H1 (cell line): ENCODE measurements around the gene UNC80. TPM values are rescaled to one million over a fixed set of nuclear protein-coding genes. Genes with fewer than 3 reads are reported as not detected.

Experiments used
- CTCF ChIA-PET: fragments of 300-600 bp; sonication (Branson Sonifier 250); formaldehyde crosslinking; loops from one replicate; lab custom pipeline; 2021; ENCODE audit not compliant: partially characterized antibody; lab: Charles Lee
- POLR2A ChIA-PET: fragments of 300-600 bp; sonication (Branson Sonifier 250); formaldehyde crosslinking; loops from one replicate; lab custom pipeline; 2021; ENCODE audit warnings: inconsistent platforms; ENCODE audit not compliant: partially characterized antibody; lab: Charles Lee
- DNase-seq, 2 experiments: peaks; one replicate each; pipeline versions ENCODE4 v3.0.0 to v3.0.0-alpha.2; 2010 to 2022; ENCODE audit warnings: low spot score in 2 of 2, low read depth in 1 of 2, mixed read lengths in 1 of 2
- FAIRE-seq: peaks from 2 replicates; lab custom pipeline; 2011; peaks lifted over from hg19 to GRCh38; lab: Jason Lieb, UNC
- H2AFZ ChIP-seq: 2 replicates; pipeline ENCODE4 v1.8.1; 2012; ENCODE audit warnings: low read length, inconsistent platforms
- H2AK5ac ChIP-seq: 2 replicates; pipeline ENCODE4 v1.6.1; 2013; ENCODE audit warnings: low read depth, low read length
- H2BK120ac ChIP-seq: replicated peaks from 2 replicates; pipeline ENCODE3; 2013; ENCODE audit warnings: low read depth, low read length, inconsistent platforms
- H2BK12ac ChIP-seq: 2 replicates; pipeline ENCODE4 v1.6.1; 2013; ENCODE audit warnings: low read depth, low read length
- H2BK15ac ChIP-seq: 2 replicates; pipeline ENCODE4 v1.6.1; 2013; ENCODE audit warnings: low read length
- H2BK20ac ChIP-seq: 2 replicates; pipeline ENCODE4 v1.6.1; 2013; ENCODE audit warnings: low read length
- H2BK5ac ChIP-seq: 2 replicates; pipeline ENCODE4 v1.6.1; 2013; ENCODE audit warnings: low read depth, low read length
- H3K14ac ChIP-seq: 2 replicates; pipeline ENCODE4 v1.6.1; 2013; ENCODE audit warnings: inconsistent platforms; ENCODE audit not compliant: insufficient read length
- H3K18ac ChIP-seq: 2 replicates; pipeline ENCODE4 v1.6.1; 2013; ENCODE audit warnings: low read length; ENCODE audit errors: extremely low read depth
- H3K23ac ChIP-seq: 2 replicates; pipeline ENCODE4 v1.6.1; 2013; ENCODE audit warnings: inconsistent platforms; ENCODE audit not compliant: insufficient read length
- H3K23me2 ChIP-seq: 2 replicates; pipeline ENCODE4 v1.6.1; 2013; ENCODE audit warnings: low read depth, low read length
- H3K27ac ChIP-seq: 2 replicates; pipeline ENCODE4 v1.6.1; 2011; ENCODE audit warnings: low read depth, low read length, inconsistent platforms
- H3K27me3 ChIP-seq, 4 experiments: replicated peaks in 1 of 4; 1 replicate in 1 of 4; 2 replicates in 3 of 4; pipeline versions ENCODE4 v1.6.1 to v1.8.1; 2011 to 2013; ENCODE audit warnings: low read length in 3 of 4, mild to moderate bottlenecking in 3 of 4, inconsistent platforms in 2 of 4, mixed read lengths in 2 of 4, moderate library complexity in 1 of 4; ENCODE audit not compliant: control insufficient read depth in 3 of 4, insufficient read depth in 3 of 4; ENCODE audit errors: extremely low read depth in 1 of 4
- H3K36me3 ChIP-seq, 4 experiments: 2 replicates each; pipeline versions ENCODE4 v1.6.1 to v1.8.1; 2011 to 2013; ENCODE audit warnings: mild to moderate bottlenecking in 4 of 4, low read length in 3 of 4, moderate library complexity in 2 of 4, control low read depth in 1 of 4, inconsistent platforms in 1 of 4; ENCODE audit not compliant: insufficient read depth in 4 of 4, control insufficient read depth in 2 of 4
- H3K4ac ChIP-seq: replicated peaks from 2 replicates; pipeline ENCODE3; 2013; ENCODE audit warnings: low read length, low read depth, mixed read lengths, inconsistent platforms; ENCODE audit not compliant: insufficient read length
- H3K4me1 ChIP-seq, 4 experiments: replicated peaks in 1 of 4; 1 replicate in 1 of 4; 2 replicates in 3 of 4; pipeline versions ENCODE4 v1.6.1 to v1.8.1; 2011 to 2013; ENCODE audit warnings: low read length in 3 of 4, inconsistent platforms in 2 of 4, mixed read lengths in 1 of 4; ENCODE audit not compliant: insufficient read depth in 4 of 4, control insufficient read depth in 3 of 4
- H3K4me2 ChIP-seq, 2 experiments: 2 replicates each; pipeline versions ENCODE4 v1.6.1 to v1.8.1; 2011 to 2013; ENCODE audit warnings: low read depth in 2 of 2, low read length in 2 of 2, control low read depth in 1 of 2, inconsistent platforms in 1 of 2, mild to moderate bottlenecking in 1 of 2; ENCODE audit not compliant: insufficient read depth in 1 of 2
- H3K4me3 ChIP-seq, 4 experiments: fragments of 200-600, 300-600 bp in 1 of 4; sonication (generic), shearing (Covaris generic), sonication (Bioruptor Twin) in 1 of 4; 2 replicates each; pipeline versions ENCODE4 v1.5.1 to v1.8.1; 2011 to 2016; ENCODE audit warnings: low read length in 4 of 4, low read depth in 3 of 4, control low read depth in 2 of 4, inconsistent platforms in 2 of 4, mild to moderate bottlenecking in 2 of 4, mixed read lengths in 1 of 4, moderate library complexity in 1 of 4; ENCODE audit not compliant: insufficient read depth in 2 of 4; ENCODE audit errors: extremely low read depth in 1 of 4
- H3K56ac ChIP-seq: replicated peaks from 2 replicates; pipeline ENCODE3; 2013; ENCODE audit warnings: low read depth, mild to moderate bottlenecking, mixed read lengths, low read length, inconsistent platforms; ENCODE audit not compliant: insufficient read length
- H3K79me1 ChIP-seq: 2 replicates; pipeline ENCODE4 v1.6.1; 2013; ENCODE audit warnings: low read depth, low read length, control low read depth
- H3K79me2 ChIP-seq, 2 experiments: 2 replicates each; pipeline versions ENCODE4 v1.6.1 to v1.8.1; 2012 to 2013; ENCODE audit warnings: low read length in 2 of 2, mild to moderate bottlenecking in 2 of 2, inconsistent platforms in 1 of 2; ENCODE audit not compliant: insufficient read depth in 2 of 2, control insufficient read depth in 1 of 2
- H3K9ac ChIP-seq, 4 experiments: replicated peaks in 1 of 4; 1 replicate in 1 of 4; 2 replicates in 3 of 4; pipeline versions ENCODE4 v1.6.1 to v1.8.1; 2011 to 2013; ENCODE audit warnings: low read depth in 3 of 4, low read length in 3 of 4, control low read depth in 2 of 4, mild to moderate bottlenecking in 2 of 4, moderate library complexity in 2 of 4, inconsistent platforms in 1 of 4; ENCODE audit errors: extremely low read depth in 1 of 4
- H3K9me3 ChIP-seq, 2 experiments: 2 replicates each; pipeline versions ENCODE4 v1.6.1 to v1.8.1; 2012 to 2013; ENCODE audit warnings: mild to moderate bottlenecking in 2 of 2, moderate library complexity in 2 of 2, control low read depth in 1 of 2, inconsistent platforms in 1 of 2, low read depth in 1 of 2, low read length in 1 of 2, mixed read lengths in 1 of 2; ENCODE audit not compliant: insufficient read depth in 2 of 2
- H4K20me1 ChIP-seq, 2 experiments: replicated peaks in 1 of 2; 2 replicates each; pipeline versions ENCODE3 to v1.8.1; 2011 to 2013; ENCODE audit warnings: inconsistent platforms in 2 of 2, low read length in 2 of 2, mild to moderate bottlenecking in 1 of 2; ENCODE audit not compliant: insufficient read depth in 2 of 2, control insufficient read depth in 1 of 2
- H4K5ac ChIP-seq: 2 replicates; pipeline ENCODE4 v1.6.1; 2013; ENCODE audit warnings: low read length, low read depth, mixed read lengths, inconsistent platforms; ENCODE audit not compliant: insufficient read length
- H4K8ac ChIP-seq: 2 replicates; pipeline ENCODE4 v1.8.0; 2013; ENCODE audit warnings: mild to moderate bottlenecking, moderate library complexity, low read length, inconsistent platforms; ENCODE audit not compliant: insufficient read depth; ENCODE audit errors: extremely low read depth
- H4K91ac ChIP-seq: replicated peaks from 2 replicates; pipeline ENCODE3; 2013; ENCODE audit warnings: low read length, mixed read lengths, inconsistent platforms; ENCODE audit not compliant: insufficient read length
- CBX5 ChIP-seq: fragments of 300-800, 300-1000 bp; sonication (generic); IDR thresholded peaks from 2 replicates; pipeline ENCODE4 v1.7.1; 2016; ENCODE audit warnings: antibody characterized with exemption, low read length, low read depth
- CREB1 ChIP-seq: IDR thresholded peaks from 2 replicates; pipeline ENCODE4 v1.6.1; 2012; ENCODE audit warnings: inconsistent platforms
- whole genome bisulfite sequencing, 2 experiments: shearing (Covaris generic) in 1 of 2; methylation state at CpG; one replicate each; pipeline versions ENCODE4 v1.1.6 to v1.1.7; 2013 to 2015; ENCODE audit warnings: low lambda C conversion rate in 2 of 2, mixed read lengths in 2 of 2, inconsistent platforms in 1 of 2, low coverage in 1 of 2, missing lambda C conversion rate in 1 of 2; ENCODE audit not compliant: insufficient replicate concordance in 2 of 2, insufficient coverage in 1 of 2, insufficient read length in 1 of 2; ENCODE audit errors: extremely low coverage in 1 of 2, missing lambda C conversion rate in 1 of 2; 5-methylcytosine and 5-hydroxymethylcytosine counted together
- polyA plus RNA-seq, 7 experiments: library from polyadenylated mRNA; depleted of rRNA in 3 of 7; stranded (reverse) in 5 of 7; unstranded in 2 of 7; fragments of >200 nt in 5 of 7; fragments of 200-250 nt in 2 of 7; gene quantifications; 1 replicate in 5 of 7; 2 replicates in 1 of 7; 4 replicates in 1 of 7; pipeline versions ENCODE4 v1.2.1 to v1.2.3, GENCODE V29; 2011 to 2013; ENCODE audit warnings: missing spikeins in 2 of 7, mixed read lengths in 2 of 7
- total RNA-seq: library from RNA; stranded (reverse); fragmentation: NEBNext Ultra II Directional; extraction: Animal tissue kit (Norgen Biotek cat#: 25700); gene quantifications from 2 replicates; pipeline ENCODE4 v1.2.1, GENCODE V29; 2021

Gene UNC80
- total and polyA plus RNA-seq, 2 of the 8 experiments (the other 6 are each of a cell fraction or from before 2014, with no cell fraction given): 0.53 to 0.56 TPM

- H3K14ac ChIP-seq: no peak overlapping the region
- POLR2A ChIA-PET: no interaction called here
- FAIRE-seq: no peak
- H3K4me3 ChIP-seq: no peak overlapping the region
- no peak overlapping the region for H2BK15ac ChIP-seq
- no peak for TF ChIP-seq CREB1
- TF ChIP-seq CBX5: no peak
- H3K27ac ChIP-seq: no peak overlapping the region
- H3K79me1 ChIP-seq: no peaks in the 10 kb centered on the region
- H4K5ac ChIP-seq: no peak overlapping the region
- 87% methylated on average over 1 of the region's 1 CpG; no CpG with 5 or more reads in 1 of the 2 experiments for WGBS, 2 experiments
- H3K4me2 ChIP-seq: no peak overlapping the region
- H3K27me3 ChIP-seq: peaks cover 0 to 1% (median 0%) of the 10 kb centered on the region in 4 experiments; a peak in 1 of 7 replicates
- no peaks in the 10 kb centered on the region for H3K4me1 ChIP-seq
- no peak overlapping the region for H4K8ac ChIP-seq
- H2BK12ac ChIP-seq: no peak overlapping the region
- no peak overlapping the region for H2AK5ac ChIP-seq
- H2BK120ac ChIP-seq: no peak overlapping the region
- H3K18ac ChIP-seq: no peak overlapping the region
- no peaks in the 10 kb centered on the region for H4K20me1 ChIP-seq
- no peak overlapping the region for H3K9ac ChIP-seq
- no peak overlapping the region for H3K23ac ChIP-seq
- H3K36me3 ChIP-seq: no peaks in the 10 kb centered on the region
- no peak overlapping the region for H4K91ac ChIP-seq
- CTCF ChIA-PET: no interaction called here
- no peak overlapping the region for H2BK20ac ChIP-seq
- no peak overlapping the region for H2BK5ac ChIP-seq
- H3K4ac ChIP-seq: no peak overlapping the region
- H3K79me2 ChIP-seq: no peaks in the 10 kb centered on the region
- H3K56ac ChIP-seq: no peak overlapping the region
- H3K23me2 ChIP-seq: no peaks in the 10 kb centered on the region
- H2AFZ ChIP-seq: no peak overlapping the region
- DNase-seq: no peak
- no peaks in the 10 kb centered on the region for H3K9me3 ChIP-seq
Observed at GRCh38 chr2:209741953-209742352, 29.7 kb upstream of the UNC80 start.
